ENCODE measurements around the gene GPSM3. TPM values are rescaled to one million over a fixed set of nuclear protein-coding genes. Genes with fewer than 3 reads are reported as not detected.

The GPSM3 gene
- total and polyA plus RNA-seq, 2 of the 13 experiments (the other 11 are each of a cell fraction or from before 2014, with no cell fraction given), result 0.18 to 6.2 TPM

- TF ChIP-seq LRRFIP1 (CRISPR knock-in tag; conservative IDR thresholded peaks at IDR 0.05) (no peak), ZBTB25 (CRISPR knock-in tag; IDR thresholded peaks at IDR 0.05) (peak; percentile 28; the same call in 1 of the 2 replicates), FLYWCH1 (CRISPR knock-in tag; IDR thresholded peaks at IDR 0.05) (no peak), ZBTB21 (CRISPR knock-in tag; IDR thresholded peaks at IDR 0.05) (no peak; the same call in 1 of the 2 replicates), MEF2D (CRISPR knock-in tag; IDR thresholded peaks at IDR 0.05) (no peak; the same call in 1 of the 2 replicates), ZNF598 (CRISPR knock-in tag; IDR thresholded peaks at IDR 0.05; ENCODE audit: borderline replicate concordance) (no peak), PHF5A (CRISPR knock-in tag; IDR thresholded peaks at IDR 0.05; ENCODE audit: low read depth, unreplicated experiment) (peak; percentile 18), SNAI1 (CRISPR knock-in tag; IDR thresholded peaks at IDR 0.05; ENCODE audit: borderline replicate concordance) (0 out of 2 replicates have a peak, but pooled peaks have one; percentile 15), KLF15 (CRISPR knock-in tag; IDR thresholded peaks at IDR 0.05; ENCODE audit: borderline replicate concordance) (no peak), FOXA3 (CRISPR knock-in tag; IDR thresholded peaks at IDR 0.05) (no peak), ZSCAN9 (CRISPR knock-in tag; IDR thresholded peaks at IDR 0.05; ENCODE audit: borderline replicate concordance) (0 out of 2 replicates have a peak, but pooled peaks have one; percentile 2), ZMYM4 (CRISPR knock-in tag; IDR thresholded peaks at IDR 0.05) (no peak), ZNF615 (CRISPR knock-in tag; IDR thresholded peaks at IDR 0.05; ENCODE audit: borderline replicate concordance) (no peak), JUNB (CRISPR knock-in tag; IDR thresholded peaks at IDR 0.05; ENCODE audit: borderline replicate concordance) (peak; percentile 51; the same call in 1 of the 2 replicates), ZNF350 (CRISPR knock-in tag; IDR thresholded peaks at IDR 0.05; ENCODE audit: borderline replicate concordance, low read depth) (no peak), ZNF354B (CRISPR knock-in tag; IDR thresholded peaks at IDR 0.05) (no peak), ZNF616 (CRISPR knock-in tag; IDR thresholded peaks at IDR 0.05; ENCODE audit: low read depth) (0 out of 2 replicates have a peak, but pooled peaks have one; percentile 35), ATF4 (CRISPR knock-in tag; IDR thresholded peaks at IDR 0.05) (no peak), PHB2 (IDR thresholded peaks at IDR 0.05; ENCODE audit: partially characterized antibody) (no peak), MED8 (CRISPR knock-in tag; IDR thresholded peaks at IDR 0.05; ENCODE audit: insufficient replicate concordance) (no peak), LBX2 (CRISPR knock-in tag; IDR thresholded peaks at IDR 0.05; ENCODE audit: borderline replicate concordance) (no peak), NCOA2 (CRISPR knock-in tag; IDR thresholded peaks at IDR 0.05) (no peak), POLR2AphosphoS2 (IDR thresholded peaks at IDR 0.05; ENCODE audit: low read depth, low read length) (no peak), AGO2 (optimal IDR thresholded peaks at IDR 0.05; ENCODE audit: low read depth, low read length) (no peak), EP300 (IDR thresholded peaks at IDR 0.05; ENCODE audit: low read depth in 2 of 2, low read length in 2 of 2) (no peak), EP300 (CRISPR knock-in tag; IDR thresholded peaks at IDR 0.05; ENCODE audit: borderline replicate concordance) (no peak)
Observed at GRCh38 chr6:32176476-32177182, 15.8 kb downstream of the GPSM3 start (continued).
